ENCODE data around the gene FYTTD1. TPM values are rescaled to one million over a fixed set of nuclear protein-coding genes. Genes with fewer than 3 reads are reported as not detected.

Gene FYTTD1
- total RNA-seq, 1 experiment from 2014 or later, result 23.7 TPM

GRCh38 chr3:197801891-197802778 is 52.5 kb downstream of the FYTTD1 start (continued):
- TF ChIP-seq ARID4B (CRISPR knock-in tag; IDR thresholded peaks at IDR 0.05; ENCODE audit: borderline replicate concordance) (no peak), ZNF416 (CRISPR knock-in tag; IDR thresholded peaks at IDR 0.05) (no peak), FOXJ3 (CRISPR knock-in tag; IDR thresholded peaks at IDR 0.05; ENCODE audit: borderline replicate concordance) (no peak), IRF2 (CRISPR knock-in tag; IDR thresholded peaks at IDR 0.05; ENCODE audit: borderline replicate concordance, low read depth) (no peak)

DNA sequence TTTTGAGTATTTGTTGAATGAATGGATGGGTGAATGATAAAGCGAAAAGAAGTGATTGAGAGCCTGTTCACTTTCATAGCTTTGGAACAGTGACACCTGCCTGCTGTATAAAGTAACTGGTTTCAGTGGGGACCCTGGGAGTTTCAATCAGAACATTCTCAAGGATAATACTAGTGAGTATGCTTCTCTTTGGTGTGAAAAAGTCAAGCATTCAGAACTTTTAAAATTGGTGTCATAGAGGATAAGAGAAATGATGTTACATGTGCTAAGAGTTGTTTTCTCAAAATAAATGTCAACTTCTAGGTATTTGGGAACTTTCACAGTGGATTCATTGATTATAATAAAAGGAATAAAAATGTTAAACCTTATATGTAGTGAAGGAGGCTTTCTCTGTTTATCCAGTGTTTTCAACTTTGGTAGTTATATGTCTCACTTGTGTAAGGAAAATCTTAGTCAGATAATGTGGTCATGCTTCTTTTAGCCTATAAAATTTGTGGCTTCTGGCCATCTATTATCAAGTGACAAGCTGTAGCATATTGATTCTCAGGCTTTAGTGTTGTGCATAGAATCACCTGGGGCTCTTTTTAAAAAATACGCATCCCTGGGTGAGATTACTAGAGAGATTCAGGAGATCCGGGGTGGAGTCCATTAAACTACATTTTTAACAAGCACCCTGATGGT is 53.2 kb downstream of the FYTTD1 start:
- H3K9me3 Mint-ChIP-seq, result no peaks in the 10 kb centered on the region
- POLR2A ChIA-PET, result no interaction called here
- DNase-seq (ENCODE audit: low spot score) (no peak), ATAC-seq (peak; percentile 68)
- no peak overlapping the region for H3K4me3 Mint-ChIP-seq
- no peaks in the 10 kb centered on the region for H3K27me3 Mint-ChIP-seq (ENCODE audit: low read depth)
- H3K36me3 Mint-ChIP-seq, result peaks cover 3% of the 10 kb centered on the region; the same call in 1 of the 2 replicates
- H3K27ac Mint-ChIP-seq, result peak overlapping the region; percentile 83
- TF ChIP-seq FOXP1 (CRISPR knock-in tag; IDR thresholded peaks at IDR 0.05; ENCODE audit: borderline replicate concordance) (no peak), ATF1 (CRISPR knock-in tag; IDR thresholded peaks at IDR 0.05) (no peak), FOXK1 (CRISPR knock-in tag; IDR thresholded peaks at IDR 0.05) (no peak), ZNF423 (CRISPR knock-in tag; IDR thresholded peaks at IDR 0.05) (no peak), TEAD1 (CRISPR knock-in tag; IDR thresholded peaks at IDR 0.05) (no peak), NR2C2 (CRISPR knock-in tag; IDR thresholded peaks at IDR 0.05) (no peak), ETV6 (CRISPR knock-in tag; IDR thresholded peaks at IDR 0.05) (no peak)
- TF ChIP-seq, protein P1, sequence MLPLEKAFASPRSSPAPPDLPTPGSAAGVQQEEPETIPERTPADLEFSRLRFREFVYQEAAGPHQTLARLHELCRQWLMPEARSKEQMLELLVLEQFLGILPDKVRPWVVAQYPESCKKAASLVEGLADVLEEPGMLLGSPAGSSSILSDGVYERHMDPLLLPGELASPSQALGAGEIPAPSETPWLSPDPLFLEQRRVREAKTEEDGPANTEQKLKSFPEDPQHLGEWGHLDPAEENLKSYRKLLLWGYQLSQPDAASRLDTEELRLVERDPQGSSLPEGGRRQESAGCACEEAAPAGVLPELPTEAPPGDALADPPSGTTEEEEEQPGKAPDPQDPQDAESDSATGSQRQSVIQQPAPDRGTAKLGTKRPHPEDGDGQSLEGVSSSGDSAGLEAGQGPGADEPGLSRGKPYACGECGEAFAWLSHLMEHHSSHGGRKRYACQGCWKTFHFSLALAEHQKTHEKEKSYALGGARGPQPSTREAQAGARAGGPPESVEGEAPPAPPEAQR (CRISPR knock-in tag; IDR thresholded peaks at IDR 0.05), result no peak
- H3K4me1 Mint-ChIP-seq, result peaks cover 22% of the 10 kb centered on the region
- CTCF ChIA-PET, result interaction anchor here (1.0 to 1.3 kb wide), 4 partner anchors 10 to 122 kb away, joined by 3 to 6 read pairs (median 4); no protein-coding TSS in a partner anchor

- no peak overlapping the region for H3K4me3 Mint-ChIP-seq
- ChIA-PET POLR2A (no interaction called here), CTCF (no interaction called here)
- H3K27ac Mint-ChIP-seq, result no peak overlapping the region
- H3K9me3 Mint-ChIP-seq, result no peaks in the 10 kb centered on the region
- no peaks in the 10 kb centered on the region for H3K27me3 Mint-ChIP-seq (ENCODE audit: low read depth)
- ATAC-seq (no peak), DNase-seq (ENCODE audit: low spot score) (no peak)
- peaks cover 3% of the 10 kb centered on the region; the same call in 1 of the 2 replicates for H3K36me3 Mint-ChIP-seq
- peaks cover 26% of the 10 kb centered on the region for H3K4me1 Mint-ChIP-seq
- TF ChIP-seq ATF2 (CRISPR knock-in tag; IDR thresholded peaks at IDR 0.05; ENCODE audit: borderline replicate concordance, low read depth) (no peak), ZNF671 (CRISPR knock-in tag; IDR thresholded peaks at IDR 0.05) (no peak), NR3C1 (CRISPR knock-in tag; conservative IDR thresholded peaks at IDR 0.05; ENCODE audit: low read depth) (no peak), ZBTB43 (CRISPR knock-in tag; IDR thresholded peaks at IDR 0.05) (no peak), STAT6 (CRISPR knock-in tag; conservative IDR thresholded peaks at IDR 0.05; ENCODE audit: low read depth) (no peak)
Observed at GRCh38 chr3:197804511-197804910, 54.8 kb downstream of the FYTTD1 start.
